Endothelial cell of umbilical vein (primary cell): ENCODE results near the gene LPP. TPM values are rescaled to one million over a fixed set of nuclear protein-coding genes. Genes with fewer than 3 reads are reported as not detected.

Experiments
- BruUV-seq: library from RNA; stranded (reverse); fragments of 400-500 nt; replicated peaks from 2 replicates; lab custom pipeline; 2021; lab: Mats Ljungman, UMichigan
- CTCF ChIA-PET: fragments of 300-600, 350-600 bp; sonication (Branson Sonifier 250); formaldehyde crosslinking; loops from one replicate; lab custom pipeline; 2021; ENCODE audit warnings: antibody characterized with exemption, inconsistent platforms; lab: Charles Lee
- POLR2A ChIA-PET: fragments of 300-600, 350-600 bp; sonication (Branson Sonifier 250); formaldehyde crosslinking; loops from one replicate; lab custom pipeline; 2021; ENCODE audit warnings: antibody characterized with exemption, inconsistent platforms; lab: Charles Lee
- DNase-seq: peaks from one replicate; pipeline ENCODE4 v3.0.0-alpha.2; 2011; ENCODE audit warnings: low read depth, low spot score
- FAIRE-seq: peaks from 2 replicates; lab custom pipeline; 2011; peaks lifted over from hg19 to GRCh38; lab: Jason Lieb, UNC
- H2AFZ ChIP-seq: 2 replicates; pipeline ENCODE4 v1.6.0; 2012; ENCODE audit warnings: low read depth, low read length, control low read depth, inconsistent platforms
- H3K27ac ChIP-seq: 2 replicates; pipeline ENCODE4 v1.5.1; 2011; ENCODE audit warnings: low read depth, mild to moderate bottlenecking, control low read depth, low read length, moderate library complexity; ENCODE audit not compliant: insufficient read depth
- H3K27me3 ChIP-seq, 2 experiments: 2 replicates each; pipeline versions ENCODE4 v1.6.0 to v1.6.1; 2011; ENCODE audit warnings: low read length in 2 of 2, mixed read lengths in 1 of 2; ENCODE audit not compliant: control insufficient read depth in 2 of 2, insufficient read depth in 2 of 2
- H3K36me3 ChIP-seq, 2 experiments: 2 replicates in 1 of 2; 3 replicates in 1 of 2; pipeline ENCODE4 v1.5.1; 2011; ENCODE audit warnings: low read length in 2 of 2, mild to moderate bottlenecking in 1 of 2, moderate library complexity in 1 of 2; ENCODE audit not compliant: control insufficient read depth in 2 of 2, insufficient read depth in 2 of 2; ENCODE audit errors: extremely low read depth in 1 of 2
- H3K4me1 ChIP-seq: 3 replicates; pipeline ENCODE4 v1.5.1; 2011; ENCODE audit warnings: mild to moderate bottlenecking, low read length; ENCODE audit not compliant: control insufficient read depth, insufficient read depth; ENCODE audit errors: extremely low read depth
- H3K4me2 ChIP-seq: 2 replicates; pipeline ENCODE4 v1.6.1; 2011; ENCODE audit warnings: low read length, control low read depth, mixed read lengths; ENCODE audit not compliant: insufficient read depth
- H3K4me3 ChIP-seq, 3 experiments: fragments of 200-600 bp in 1 of 3; sonication (generic), shearing (Covaris generic) in 1 of 3; replicated peaks in 1 of 3; 2 replicates each; pipeline ENCODE4 v1.5.1; 2011 to 2016; ENCODE audit warnings: control low read depth in 3 of 3, low read length in 3 of 3, mild to moderate bottlenecking in 2 of 3, inconsistent platforms in 1 of 3, low read depth in 1 of 3, moderate library complexity in 1 of 3; ENCODE audit not compliant: insufficient read depth in 1 of 3
- H3K79me2 ChIP-seq: 2 replicates; pipeline ENCODE4 v1.6.0; 2012; ENCODE audit warnings: low read length, inconsistent platforms; ENCODE audit not compliant: control insufficient read depth, insufficient read depth
- H3K9ac ChIP-seq: replicated peaks from 2 replicates; pipeline ENCODE3; 2011; ENCODE audit warnings: low read length, control low read depth; ENCODE audit not compliant: insufficient read depth; ENCODE audit errors: extremely low read depth
- H3K9me1 ChIP-seq: replicated peaks from 3 replicates; pipeline ENCODE4 v1.6.0; 2011; ENCODE audit warnings: mild to moderate bottlenecking, low read length; ENCODE audit not compliant: control insufficient read depth, insufficient read depth; ENCODE audit errors: extremely low read depth
- H3K9me3 ChIP-seq: replicated peaks from 2 replicates; pipeline ENCODE4 v1.5.1; 2012; ENCODE audit warnings: low read length, inconsistent platforms; ENCODE audit not compliant: control insufficient read depth, insufficient read depth
- H4K20me1 ChIP-seq: replicated peaks from 2 replicates; pipeline ENCODE3; 2011; ENCODE audit warnings: mild to moderate bottlenecking, low read length; ENCODE audit not compliant: control insufficient read depth, insufficient read depth; ENCODE audit errors: extremely low read depth
- CTCF ChIP-seq, 2 donors: IDR thresholded peaks; 1 replicate in 1 of 2; 2 replicates in 1 of 2; pipeline ENCODE4 v1.5.1; 2011; ENCODE audit warnings: low read length in 2 of 2, mild to moderate bottlenecking in 2 of 2, moderate library complexity in 2 of 2, control low read depth in 1 of 2, inconsistent platforms in 1 of 2, low read depth in 1 of 2; ENCODE audit not compliant: insufficient read depth in 1 of 2; ENCODE audit errors: extremely low read depth in 1 of 2
- EZH2 ChIP-seq: IDR thresholded peaks from 2 replicates; pipeline ENCODE4 v1.6.1; 2012; ENCODE audit warnings: borderline replicate concordance, low read depth, mild to moderate bottlenecking, moderate library complexity, low read length, inconsistent platforms; ENCODE audit not compliant: severe bottlenecking
- FOS ChIP-seq: IDR thresholded peaks from 2 replicates; pipeline ENCODE4 v1.6.1; 2011; ENCODE audit warnings: mild to moderate bottlenecking, low read length, moderate library complexity, borderline replicate concordance; ENCODE audit not compliant: insufficient read depth
- GATA2 ChIP-seq: IDR thresholded peaks from 2 replicates; pipeline ENCODE4 v1.7.0; 2011; ENCODE audit warnings: low read depth, mild to moderate bottlenecking, moderate library complexity, mixed read lengths, low read length; ENCODE audit not compliant: insufficient read length, insufficient read depth
- JUN ChIP-seq: IDR thresholded peaks from 2 replicates; pipeline ENCODE4 v1.6.1; 2011; ENCODE audit warnings: borderline replicate concordance, low read depth; ENCODE audit not compliant: insufficient read length, insufficient read depth
- MAX ChIP-seq: IDR thresholded peaks from 2 replicates; pipeline ENCODE4 v1.6.1; 2011; ENCODE audit not compliant: insufficient read depth, insufficient read length
- MYC ChIP-seq: IDR thresholded peaks from one replicate; pipeline ENCODE4 v1.6.1; 2011; ENCODE audit warnings: mild to moderate bottlenecking, low read depth, low read length
- POLR2A ChIP-seq: IDR thresholded peaks from 2 replicates; pipeline ENCODE4 v1.6.1; 2012; ENCODE audit warnings: low read depth, mild to moderate bottlenecking, control low read depth, low read length
- POLR2AphosphoS5 ChIP-seq: IDR thresholded peaks from 2 replicates; pipeline ENCODE4 v1.6.1; 2012; ENCODE audit warnings: low read depth, mild to moderate bottlenecking, control low read depth, low read length, moderate library complexity; ENCODE audit not compliant: insufficient read depth
- dilution Hi-C: fragments of 300-500 bp; cut with MboI; formaldehyde crosslinking; loops from one replicate; pipeline ENCODE4 v1.15.0; 2019; ENCODE audit warnings: low sequenced_read_pairs; ENCODE audit not compliant: extremely low pct_ligation_motif_present
- intact Hi-C: fragments of 100-400 bp; cut with micrococcal nuclease; formaldehyde crosslinking; loops from one replicate; pipeline ENCODE4 v1.10.0; 2022
- polyA plus RNA-seq, 4 experiments: library from polyadenylated mRNA; depleted of rRNA in 3 of 4; stranded (reverse) in 3 of 4; unstranded in 1 of 4; fragments of >200 nt; gene quantifications; 2 replicates each; pipeline versions ENCODE4 v1.2.1 to v1.2.3, GENCODE V29; 2011 to 2012; ENCODE audit warnings: missing spikeins in 1 of 4
- total RNA-seq: library from RNA; stranded (reverse); gene quantifications from 2 replicates; pipeline ENCODE4 v1.2.3, GENCODE V29; 2021

The LPP gene
- total and polyA plus RNA-seq, 2 donors (not counting 3 experiments of a cell fraction or from before 2014, with no cell fraction given) = 16.9 to 153 TPM

- FAIRE-seq = no peak
- dilution Hi-C loops = loop anchor here (25.0 kb wide), 1 partner anchor 925 kb away; the partner anchor contains the start of gene BCL6
- CTCF ChIA-PET = interaction anchor here (1.0 to 1.2 kb wide), 2 partner anchors 9 to 14 kb away, joined by 3 to 4 read pairs; no protein-coding TSS in a partner anchor
Measured at GRCh38 chr3:188662795-188663194, 508.8 kb downstream of the LPP start.

More at GRCh38 chr3:188662795-188663194, 508.8 kb downstream of the LPP start:
- BruUV-seq = no TSS peak
- Histone ChIP-seq H4K20me1 (no peaks in the 10 kb centered on the region), H3K4me2 (no peak overlapping the region), H3K27ac (no peak overlapping the region), H3K4me3 (no peak overlapping the region), H3K9me1 (no peaks in the 10 kb centered on the region), H3K79me2 (no peaks in the 10 kb centered on the region), H3K4me1 (peaks cover 3% of the 10 kb centered on the region), H2AFZ (no peak overlapping the region), H3K36me3 (no peaks in the 10 kb centered on the region), H3K9me3 (no peaks in the 10 kb centered on the region), H3K9ac (no peak overlapping the region), H3K27me3 (no peaks in the 10 kb centered on the region)
- intact Hi-C loops = no loop called here
- no peak for DNase-seq
- TF ChIP-seq CTCF (IDR thresholded peaks at IDR 0.05; ENCODE audit: extremely low read depth in 1 of 2, insufficient read depth in 1 of 2, low read depth in 1 of 2, low read length in 2 of 2) = no peak
- no peak for TF ChIP-seq GATA2
- no peak for TF ChIP-seq POLR2A
- no peak for TF ChIP-seq MAX
- no peak for TF ChIP-seq MYC
- no peak for TF ChIP-seq JUN
- TF ChIP-seq EZH2 = no peak
- TF ChIP-seq FOS = no peak
- TF ChIP-seq POLR2AphosphoS5 = no peak
- POLR2A ChIA-PET = no interaction called here
